ENCODE data around the gene CFAP77.

Gene CFAP77

DNA sequence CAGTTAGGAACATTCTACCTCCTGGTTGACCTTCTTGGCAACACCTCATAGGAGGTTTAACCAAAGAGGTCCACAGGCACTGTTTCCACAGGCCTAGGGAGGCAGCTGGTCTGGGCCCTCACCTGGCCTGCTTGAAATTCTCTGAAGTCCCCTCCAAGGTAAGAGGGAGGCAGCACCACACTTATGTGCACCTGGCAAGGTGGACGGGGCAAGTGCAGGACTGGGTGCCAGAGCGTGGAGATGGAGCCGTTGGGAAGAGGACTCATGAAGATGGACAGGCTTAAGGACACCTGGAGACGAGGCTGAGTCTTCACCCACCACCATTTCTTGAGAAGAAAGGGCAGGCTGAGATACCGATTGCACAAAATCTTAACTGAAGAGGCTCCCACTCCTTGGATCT lies 165.8 kb downstream of the CFAP77 start:
- ATAC-seq: no peak
- TF ChIP-seq ZC3H10 (CRISPR knock-in tag; IDR thresholded peaks at IDR 0.05) (no peak), TSHZ2 (CRISPR knock-in tag; IDR thresholded peaks at IDR 0.05) (no peak), GLIS3 (CRISPR knock-in tag; IDR thresholded peaks at IDR 0.05) (no peak), ZFP30 (CRISPR knock-in tag; IDR thresholded peaks at IDR 0.05) (no peak), ESRRG (CRISPR knock-in tag; IDR thresholded peaks at IDR 0.05) (no peak), ZNF70 (CRISPR knock-in tag; IDR thresholded peaks at IDR 0.05) (no peak), ISL1 (CRISPR knock-in tag; IDR thresholded peaks at IDR 0.05) (no peak), CSRNP3 (CRISPR knock-in tag; IDR thresholded peaks at IDR 0.05) (no peak), ZNF565 (CRISPR knock-in tag; conservative IDR thresholded peaks at IDR 0.05; ENCODE audit: low read depth) (no peak), TOX (CRISPR knock-in tag; IDR thresholded peaks at IDR 0.05; ENCODE audit: borderline replicate concordance) (no peak), POU6F1 (CRISPR knock-in tag; IDR thresholded peaks at IDR 0.05; ENCODE audit: borderline replicate concordance, low read depth) (no peak), PPARA (CRISPR knock-in tag; IDR thresholded peaks at IDR 0.05; ENCODE audit: borderline replicate concordance) (no peak)

GRCh38 chr9:132577119-132577518 lies 167.1 kb downstream of the CFAP77 start:
- ATAC-seq: no peak
- TF ChIP-seq SNAI2 (CRISPR knock-in tag; IDR thresholded peaks at IDR 0.05): no peak
- no peak for TF ChIP-seq RARB (CRISPR knock-in tag; IDR thresholded peaks at IDR 0.05)
- TF ChIP-seq GLIS3 (CRISPR knock-in tag; IDR thresholded peaks at IDR 0.05): no peak
- TF ChIP-seq ZNF565 (CRISPR knock-in tag; conservative IDR thresholded peaks at IDR 0.05; ENCODE audit: low read depth): no peak

- TF ChIP-seq TCF4 (CRISPR knock-in tag; IDR thresholded peaks at IDR 0.05; ENCODE audit: borderline replicate concordance): no peak
- no peak for ATAC-seq
Observed at GRCh38 chr9:132578367-132578932, 168.4 kb downstream of the CFAP77 start.

DNA sequence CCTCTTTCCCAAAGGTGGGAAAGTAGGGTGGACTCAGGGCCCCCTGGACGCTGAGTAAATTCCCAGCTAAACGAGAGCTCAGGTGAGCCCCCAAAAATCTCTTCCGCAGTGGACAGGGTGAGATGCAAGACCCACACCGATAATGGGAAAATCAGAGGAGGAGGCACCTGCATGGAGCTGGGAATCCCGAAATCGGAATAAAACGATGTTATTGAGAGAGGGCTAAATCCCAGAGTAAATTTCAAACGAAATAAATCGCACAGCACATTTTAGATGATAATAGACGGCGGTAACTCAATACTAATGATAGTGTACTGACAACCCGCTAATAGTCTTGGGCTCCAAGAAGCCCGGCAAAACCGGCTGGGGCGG lies 169.4 kb downstream of the CFAP77 start:
- TF ChIP-seq ZNF565 (CRISPR knock-in tag; conservative IDR thresholded peaks at IDR 0.05; ENCODE audit: low read depth): no peak
- TF ChIP-seq BACH2 (CRISPR knock-in tag; IDR thresholded peaks at IDR 0.05; ENCODE audit: borderline replicate concordance): no peak
- TF ChIP-seq TSHZ2 (CRISPR knock-in tag; IDR thresholded peaks at IDR 0.05): no peak
- TF ChIP-seq SNAI2 (CRISPR knock-in tag; IDR thresholded peaks at IDR 0.05): no peak
- TF ChIP-seq CSRNP3 (CRISPR knock-in tag; IDR thresholded peaks at IDR 0.05): no peak
- no peak for TF ChIP-seq POU6F1 (CRISPR knock-in tag; IDR thresholded peaks at IDR 0.05; ENCODE audit: borderline replicate concordance, low read depth)
- TF ChIP-seq ZNF8 (CRISPR knock-in tag; IDR thresholded peaks at IDR 0.05): no peak
- no peak for TF ChIP-seq ZC3H10 (CRISPR knock-in tag; IDR thresholded peaks at IDR 0.05)
- ATAC-seq: no peak

Measured in SK-N-SH treated with all-trans-retinoic acid at 6 μM for 48 hours (cell line).